ENCODE data around the gene MYT1.

- TF ChIP-seq CTCF (IDR thresholded peaks at IDR 0.05) (no peak), ZFX (IDR thresholded peaks at IDR 0.05; ENCODE audit: borderline replicate concordance) (no peak)
These were observed 12.7 kb downstream of the MYT1 start for GRCh38 chr20:64176971-64177370.

Measured in 22Rv1 (cell line).